Epidermal melanocyte (primary cell): ENCODE data around the gene KMT2B.
"Not testable (repeated sequence)": the region's sequence is repeated elsewhere in the genome, so short reads cannot be mapped to it uniquely, and the experiment has no call there.

Source experiments
- DNase-seq: peaks from one replicate; pipeline ENCODE4 v3.0.0; 2011; ENCODE audit warnings: low spot score; ENCODE audit not compliant: insufficient read length

KMT2B gene, protein sequence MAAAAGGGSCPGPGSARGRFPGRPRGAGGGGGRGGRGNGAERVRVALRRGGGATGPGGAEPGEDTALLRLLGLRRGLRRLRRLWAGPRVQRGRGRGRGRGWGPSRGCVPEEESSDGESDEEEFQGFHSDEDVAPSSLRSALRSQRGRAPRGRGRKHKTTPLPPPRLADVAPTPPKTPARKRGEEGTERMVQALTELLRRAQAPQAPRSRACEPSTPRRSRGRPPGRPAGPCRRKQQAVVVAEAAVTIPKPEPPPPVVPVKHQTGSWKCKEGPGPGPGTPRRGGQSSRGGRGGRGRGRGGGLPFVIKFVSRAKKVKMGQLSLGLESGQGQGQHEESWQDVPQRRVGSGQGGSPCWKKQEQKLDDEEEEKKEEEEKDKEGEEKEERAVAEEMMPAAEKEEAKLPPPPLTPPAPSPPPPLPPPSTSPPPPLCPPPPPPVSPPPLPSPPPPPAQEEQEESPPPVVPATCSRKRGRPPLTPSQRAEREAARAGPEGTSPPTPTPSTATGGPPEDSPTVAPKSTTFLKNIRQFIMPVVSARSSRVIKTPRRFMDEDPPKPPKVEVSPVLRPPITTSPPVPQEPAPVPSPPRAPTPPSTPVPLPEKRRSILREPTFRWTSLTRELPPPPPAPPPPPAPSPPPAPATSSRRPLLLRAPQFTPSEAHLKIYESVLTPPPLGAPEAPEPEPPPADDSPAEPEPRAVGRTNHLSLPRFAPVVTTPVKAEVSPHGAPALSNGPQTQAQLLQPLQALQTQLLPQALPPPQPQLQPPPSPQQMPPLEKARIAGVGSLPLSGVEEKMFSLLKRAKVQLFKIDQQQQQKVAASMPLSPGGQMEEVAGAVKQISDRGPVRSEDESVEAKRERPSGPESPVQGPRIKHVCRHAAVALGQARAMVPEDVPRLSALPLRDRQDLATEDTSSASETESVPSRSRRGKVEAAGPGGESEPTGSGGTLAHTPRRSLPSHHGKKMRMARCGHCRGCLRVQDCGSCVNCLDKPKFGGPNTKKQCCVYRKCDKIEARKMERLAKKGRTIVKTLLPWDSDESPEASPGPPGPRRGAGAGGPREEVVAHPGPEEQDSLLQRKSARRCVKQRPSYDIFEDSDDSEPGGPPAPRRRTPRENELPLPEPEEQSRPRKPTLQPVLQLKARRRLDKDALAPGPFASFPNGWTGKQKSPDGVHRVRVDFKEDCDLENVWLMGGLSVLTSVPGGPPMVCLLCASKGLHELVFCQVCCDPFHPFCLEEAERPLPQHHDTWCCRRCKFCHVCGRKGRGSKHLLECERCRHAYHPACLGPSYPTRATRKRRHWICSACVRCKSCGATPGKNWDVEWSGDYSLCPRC (N-terminal part only)

GRCh38 chr19:35717665-35718344, at the start of gene KMT2B:
Gene KMT2B, plus strand, starts transcription at chr19:35718003. Its CDS starts 16 bp downstream, at chr19:35718019.
- DNase-seq, result peak; percentile 98

- DNase-seq, result no peak
Measured at GRCh38 chr19:35669566-35669965, 48.2 kb upstream of the KMT2B start.

- DNase-seq, result no peak
Measured at GRCh38 chr19:35669974-35670373, 47.8 kb upstream of the KMT2B start.

DNA sequence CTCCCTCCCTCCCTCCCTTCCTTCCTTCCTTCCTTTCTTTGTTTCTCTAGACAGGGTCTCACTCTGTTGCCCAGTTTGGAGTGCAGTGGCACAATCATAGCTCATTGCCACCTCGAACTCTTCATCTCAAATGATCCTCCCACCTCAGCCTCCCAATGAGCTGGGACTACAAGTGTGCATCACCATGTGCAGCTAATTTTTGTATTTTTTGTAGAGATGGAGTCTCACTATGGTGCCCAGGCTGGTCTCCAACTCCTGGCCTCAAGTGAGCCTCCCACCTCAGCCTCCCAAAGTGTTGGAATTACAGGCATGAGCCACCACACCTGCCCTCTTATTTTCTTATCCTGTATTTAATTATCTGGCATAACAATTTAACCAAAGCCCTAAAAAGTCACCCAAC, 47.1 kb upstream of the KMT2B start:
- no peak for DNase-seq

- no peak for DNase-seq
Measured at GRCh38 chr19:35671818-35672217, 46.0 kb upstream of the KMT2B start.

GRCh38 chr19:35673121-35673804, 44.5 kb upstream of the KMT2B start:
- DNase-seq, result peak; percentile 83

- DNase-seq, result no peak
Measured at GRCh38 chr19:35675589-35676140, 42.1 kb upstream of the KMT2B start.

GRCh38 chr19:35689836-35690235, 28.0 kb upstream of the KMT2B start:
- no peak for DNase-seq

DNA sequence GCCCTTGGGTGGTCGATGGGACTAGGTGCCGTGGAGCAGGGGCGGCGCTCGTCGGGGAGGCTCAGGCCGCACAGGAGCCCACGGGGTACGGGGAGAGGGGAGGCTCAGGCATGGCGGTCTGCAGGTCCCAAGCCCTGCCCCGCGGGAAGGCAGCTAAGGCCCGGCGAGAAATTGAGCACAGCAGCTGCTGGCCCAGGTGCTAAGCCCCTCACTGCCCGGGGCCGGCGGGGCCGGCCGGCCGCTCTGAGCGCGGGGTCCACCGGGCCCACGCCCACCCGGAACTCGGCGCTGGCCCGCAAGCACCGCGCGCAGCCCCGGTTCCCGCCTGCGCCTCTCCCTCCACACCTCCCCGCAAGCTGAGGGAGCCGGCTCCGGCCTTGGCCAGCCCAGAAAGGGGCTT, 26.7 kb upstream of the KMT2B start:
- not testable (repeated sequence) for DNase-seq

GRCh38 chr19:35692010-35692409, 25.8 kb upstream of the KMT2B start:
- no peak for DNase-seq

DNA sequence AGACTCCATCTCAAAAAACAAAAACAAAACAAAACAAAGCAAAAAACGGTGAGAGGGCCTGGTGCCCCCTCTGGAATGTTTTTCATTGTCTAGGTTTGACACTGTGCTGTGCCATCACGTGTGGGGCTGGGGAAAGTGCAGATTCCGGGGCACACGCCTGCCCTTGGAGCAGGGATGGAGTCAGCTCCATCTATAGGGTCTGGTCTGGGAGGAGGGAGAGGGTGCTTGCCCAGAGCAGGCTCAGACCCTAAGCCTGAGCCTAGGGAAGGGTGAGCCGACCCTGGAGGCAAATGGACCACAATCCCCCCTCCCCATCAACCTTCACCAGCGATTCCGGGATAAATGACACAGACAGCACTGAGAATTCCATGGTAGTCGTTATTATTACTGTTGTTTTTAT, 24.4 kb upstream of the KMT2B start:
- DNase-seq, result no peak

DNA sequence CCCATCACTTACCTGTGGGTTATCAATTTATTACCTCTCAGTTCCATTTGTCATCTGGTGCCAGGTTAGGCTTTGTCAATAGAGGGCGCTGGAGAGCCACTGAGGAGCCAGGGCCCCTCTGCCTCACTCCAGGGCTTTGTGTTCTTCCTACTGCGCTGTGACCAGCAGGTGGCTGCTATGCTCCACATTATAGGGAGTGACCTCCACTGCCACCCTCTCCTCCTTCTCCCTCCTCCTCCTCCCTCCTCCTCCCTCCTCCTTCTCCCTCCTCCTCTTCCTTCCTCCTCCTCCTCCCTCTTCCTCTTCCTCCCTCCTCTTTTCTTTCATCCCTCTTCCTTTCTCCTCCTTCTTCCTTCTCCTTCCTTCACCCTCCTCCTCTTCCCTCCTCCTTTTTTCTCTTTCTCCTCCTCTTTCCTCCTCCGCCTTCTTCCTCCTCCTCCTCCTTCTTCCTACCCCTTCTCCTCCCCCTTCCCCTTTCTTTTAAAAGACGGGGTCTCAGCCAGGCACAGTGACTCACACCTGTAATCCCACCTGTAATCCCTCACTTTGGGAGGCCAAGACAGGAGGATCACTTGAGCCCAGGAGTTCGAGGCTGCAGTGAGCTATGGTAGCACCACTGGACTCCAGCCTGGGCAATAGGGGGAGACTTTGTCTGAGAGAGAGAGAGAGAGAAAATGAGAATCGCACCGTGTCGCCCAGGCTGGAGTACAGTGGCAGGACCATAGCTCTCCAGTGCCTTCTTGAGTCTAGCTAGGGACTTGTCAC, 23.8 kb upstream of the KMT2B start:
- DNase-seq, result peak; percentile 84

DNA sequence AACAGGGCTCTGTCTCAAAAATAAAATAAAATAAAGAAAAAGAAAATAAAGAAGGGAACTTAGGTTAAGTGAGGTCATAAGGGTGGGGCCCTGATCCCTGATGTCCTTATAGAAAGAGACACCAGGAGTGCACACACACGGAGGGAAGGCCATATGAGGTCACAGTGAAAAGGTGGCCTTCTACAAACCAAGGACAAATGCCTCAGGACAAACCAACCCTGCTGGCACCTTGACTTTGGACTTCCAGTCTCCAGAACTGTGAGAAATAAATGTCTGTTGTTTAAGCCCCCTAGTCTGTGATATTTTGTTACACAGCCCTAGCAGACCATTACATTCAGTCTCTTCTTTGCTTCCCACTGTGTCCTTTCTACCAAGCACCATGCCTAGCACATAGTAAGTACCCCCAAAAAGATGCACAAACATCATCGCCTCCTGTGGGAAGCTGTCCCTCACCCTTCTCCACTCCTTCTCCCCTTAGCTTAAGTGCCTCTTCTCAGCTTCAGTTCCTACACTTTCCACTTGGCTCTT, 21.8 kb upstream of the KMT2B start:
- DNase-seq, result no peak

DNA sequence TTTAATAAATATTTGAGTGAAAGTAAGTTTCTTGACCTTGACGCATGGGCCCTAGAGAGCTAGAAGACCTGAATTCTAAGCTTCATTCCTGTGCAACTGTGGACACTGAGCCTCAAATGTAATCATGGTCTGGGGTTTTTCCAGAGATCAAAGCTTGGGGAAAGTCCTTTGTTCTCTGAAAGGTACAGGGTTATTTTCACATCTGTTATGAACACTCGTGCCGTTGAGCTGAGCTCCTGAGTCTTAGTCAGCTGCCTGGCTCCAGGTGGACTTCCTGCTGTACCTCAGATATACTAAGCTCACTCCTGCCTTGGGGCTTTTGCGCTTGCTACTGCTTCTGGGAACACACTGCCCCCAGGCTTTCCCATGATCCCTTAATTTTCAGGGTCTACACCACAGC, 21.0 kb upstream of the KMT2B start:
- DNase-seq, result no peak

DNA sequence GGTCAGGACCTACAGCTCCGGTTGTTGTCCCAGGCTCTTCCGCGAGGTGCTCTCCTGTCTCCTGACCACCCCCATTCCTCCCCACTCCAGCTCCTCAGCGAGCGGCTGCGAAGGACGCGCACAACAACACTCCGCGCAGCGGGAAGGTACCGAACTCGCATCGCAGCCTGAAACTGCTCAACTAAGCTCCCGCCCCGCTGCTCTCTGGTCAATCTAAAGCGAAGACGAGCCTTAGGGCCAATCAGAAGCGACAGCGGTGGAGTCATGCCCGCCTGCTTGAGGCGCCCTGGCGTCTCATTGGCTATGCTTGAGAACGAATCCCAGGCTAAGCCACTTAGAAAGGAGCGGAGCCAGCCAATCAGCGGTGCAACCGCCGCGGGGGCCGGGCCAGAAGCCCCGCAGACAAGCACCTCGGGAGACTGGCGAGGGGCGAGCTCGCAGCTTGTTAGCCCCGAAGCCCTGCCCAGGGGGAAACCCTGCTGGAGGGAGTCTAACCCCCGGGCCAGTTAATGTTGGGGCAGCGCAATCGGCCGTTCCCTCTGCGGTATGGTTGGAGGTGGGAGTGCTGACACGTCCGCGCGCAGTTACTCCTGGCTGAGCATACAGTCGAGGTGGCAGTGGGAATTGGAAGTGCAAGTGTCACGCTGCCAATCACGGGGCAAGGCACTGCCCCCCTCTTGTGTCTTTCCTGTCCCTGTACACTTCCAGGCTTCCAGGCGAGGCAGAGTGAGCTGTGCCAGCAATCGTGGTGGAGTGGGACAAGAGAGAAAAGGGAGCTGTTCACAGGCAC, 15.4 kb upstream of the KMT2B start:
- peak; percentile 97 for DNase-seq

DNA sequence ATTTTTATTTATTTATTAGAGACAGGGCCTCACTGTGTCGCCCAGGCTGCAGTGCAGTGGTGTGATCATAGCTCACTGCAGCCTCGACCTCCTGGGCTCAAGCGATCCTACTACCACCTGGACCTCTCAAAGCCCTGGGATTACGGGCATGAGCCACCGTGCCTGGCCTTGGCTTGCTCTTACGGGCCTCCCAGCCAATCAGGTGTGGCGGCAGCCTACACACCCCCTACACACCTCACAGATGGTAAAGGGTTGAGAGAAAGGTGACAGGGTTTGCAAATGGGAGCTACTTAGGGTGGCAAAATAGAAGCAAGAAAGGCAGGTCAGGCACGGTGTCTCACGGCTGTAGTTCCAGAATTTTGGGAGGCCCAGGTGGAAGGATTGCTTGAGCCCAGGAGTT, 14.5 kb upstream of the KMT2B start:
- no peak for DNase-seq

GRCh38 chr19:35704218-35704617, 13.6 kb upstream of the KMT2B start, which contains the start of gene ZBTB32:
Gene ZBTB32, plus strand, starts transcription at chr19:35704558. Its CDS starts 10,069 bp downstream, at chr19:35714627.
- no peak for DNase-seq

DNA sequence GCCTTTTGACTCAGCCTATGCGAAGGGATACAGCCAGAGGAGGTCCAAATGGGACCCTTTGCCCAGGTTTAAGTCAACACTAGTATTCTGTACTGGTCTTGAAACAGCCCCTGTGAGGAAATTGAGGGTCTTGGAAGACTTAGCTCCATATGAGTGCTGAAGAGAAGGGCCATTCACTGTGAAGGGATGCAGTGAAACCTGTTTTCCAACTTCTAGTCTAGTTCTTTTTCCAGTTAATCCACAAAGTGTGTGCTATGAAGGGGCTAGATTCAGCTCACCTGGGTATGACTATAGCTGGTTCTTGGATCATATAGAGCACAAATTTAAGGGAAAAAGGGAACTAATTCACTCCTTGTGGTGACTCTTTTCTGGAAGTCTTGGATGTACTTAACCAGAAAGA, 9.4 kb upstream of the KMT2B start:
- DNase-seq, result no peak
